Gastroesophageal sphincter (tissue), 3 donors: ENCODE results near the gene MEAF6.
"Not testable (repeated sequence)": the region's sequence is repeated elsewhere in the genome, so short reads cannot be mapped to it uniquely, and the experiment has no call there.

Experiments
- EP300 ChIP-seq: sonication (generic); formaldehyde crosslinking; IDR thresholded peaks from one replicate; pipeline ENCODE4 v1.6.1; 2017; ENCODE audit warnings: antibody characterized with exemption, mild to moderate bottlenecking
- TF ChIP-seq, protein P1 (sequence below), 4 experiments: fragments of 200-600 bp in 2 of 4; fragments of 450-650 bp in 2 of 4; sonication (generic) in 1 of 4; IDR thresholded peaks; one replicate each; pipeline ENCODE4 v1.5.1; 2017 to 2019; ENCODE audit warnings: antibody characterized with exemption in 4 of 4, mild to moderate bottlenecking in 2 of 4, moderate library complexity in 2 of 4

DNA sequence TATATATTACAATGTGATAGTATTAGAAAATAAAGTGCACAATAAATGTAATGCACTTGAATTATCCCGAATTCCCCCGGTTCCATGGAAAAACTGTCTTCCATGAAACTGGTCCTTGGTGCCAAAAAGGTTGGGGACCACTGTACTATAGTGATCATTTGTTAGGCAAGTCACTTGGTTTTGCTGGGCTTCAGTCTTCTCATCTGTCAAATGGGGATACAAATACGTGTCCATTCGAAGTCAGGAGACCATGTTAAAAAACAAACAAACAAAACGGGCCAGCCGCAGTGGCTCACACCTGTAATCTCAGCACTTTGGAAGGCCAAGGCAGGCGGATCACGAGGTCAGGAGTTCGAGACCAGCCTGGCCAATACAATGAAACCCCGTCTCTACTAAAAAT lies 24.6 kb upstream of the MEAF6 start:
- TF ChIP-seq EP300: not testable (repeated sequence)
- TF ChIP-seq, protein P1, sequence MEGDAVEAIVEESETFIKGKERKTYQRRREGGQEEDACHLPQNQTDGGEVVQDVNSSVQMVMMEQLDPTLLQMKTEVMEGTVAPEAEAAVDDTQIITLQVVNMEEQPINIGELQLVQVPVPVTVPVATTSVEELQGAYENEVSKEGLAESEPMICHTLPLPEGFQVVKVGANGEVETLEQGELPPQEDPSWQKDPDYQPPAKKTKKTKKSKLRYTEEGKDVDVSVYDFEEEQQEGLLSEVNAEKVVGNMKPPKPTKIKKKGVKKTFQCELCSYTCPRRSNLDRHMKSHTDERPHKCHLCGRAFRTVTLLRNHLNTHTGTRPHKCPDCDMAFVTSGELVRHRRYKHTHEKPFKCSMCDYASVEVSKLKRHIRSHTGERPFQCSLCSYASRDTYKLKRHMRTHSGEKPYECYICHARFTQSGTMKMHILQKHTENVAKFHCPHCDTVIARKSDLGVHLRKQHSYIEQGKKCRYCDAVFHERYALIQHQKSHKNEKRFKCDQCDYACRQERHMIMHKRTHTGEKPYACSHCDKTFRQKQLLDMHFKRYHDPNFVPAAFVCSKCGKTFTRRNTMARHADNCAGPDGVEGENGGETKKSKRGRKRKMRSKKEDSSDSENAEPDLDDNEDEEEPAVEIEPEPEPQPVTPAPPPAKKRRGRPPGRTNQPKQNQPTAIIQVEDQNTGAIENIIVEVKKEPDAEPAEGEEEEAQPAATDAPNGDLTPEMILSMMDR (IDR thresholded peaks at IDR 0.05): not testable (repeated sequence)
